GM12865 (cell line): ENCODE measurements around the gene ECHDC3.

Experiments used
- DNase-seq: peaks from one replicate; pipeline ENCODE4 v3.0.0; 2010; ENCODE audit warnings: low read depth
- H3K4me3 ChIP-seq: 2 replicates; pipeline ENCODE4 v1.5.1; 2011; ENCODE audit warnings: mild to moderate bottlenecking, low read depth, low read length, control low read depth
- TF ChIP-seq, protein P1 (sequence below): IDR thresholded peaks from 2 replicates; pipeline ENCODE4 v1.5.1; 2011; ENCODE audit warnings: low read length, control low read depth, low read depth, inconsistent platforms; ENCODE audit not compliant: insufficient read depth; ENCODE audit errors: missing control alignments

ECHDC3 gene

DNA sequence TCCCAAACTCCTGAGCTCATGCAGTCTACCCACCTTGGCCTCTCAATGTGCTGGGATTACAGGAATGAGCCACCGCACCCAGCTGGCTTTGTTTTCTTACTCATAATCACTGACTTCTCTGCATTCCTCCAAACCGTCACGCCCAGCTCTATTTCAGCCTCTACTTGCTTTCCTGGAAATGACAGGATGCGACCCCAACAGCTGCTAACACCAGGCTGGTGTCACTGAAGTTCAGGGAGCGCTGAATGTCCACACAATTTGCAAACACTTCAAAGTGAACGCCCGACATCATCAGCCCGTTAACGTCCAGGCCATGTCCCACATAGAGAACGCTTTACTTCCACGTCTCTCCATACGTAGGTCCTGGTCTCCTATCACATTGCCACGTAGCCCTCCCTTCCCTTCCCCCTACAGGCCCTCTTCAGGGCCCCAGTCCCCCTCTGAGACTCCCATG lies 68.2 kb downstream of the ECHDC3 start:
- DNase-seq, result no peak
- TF ChIP-seq, protein P1, sequence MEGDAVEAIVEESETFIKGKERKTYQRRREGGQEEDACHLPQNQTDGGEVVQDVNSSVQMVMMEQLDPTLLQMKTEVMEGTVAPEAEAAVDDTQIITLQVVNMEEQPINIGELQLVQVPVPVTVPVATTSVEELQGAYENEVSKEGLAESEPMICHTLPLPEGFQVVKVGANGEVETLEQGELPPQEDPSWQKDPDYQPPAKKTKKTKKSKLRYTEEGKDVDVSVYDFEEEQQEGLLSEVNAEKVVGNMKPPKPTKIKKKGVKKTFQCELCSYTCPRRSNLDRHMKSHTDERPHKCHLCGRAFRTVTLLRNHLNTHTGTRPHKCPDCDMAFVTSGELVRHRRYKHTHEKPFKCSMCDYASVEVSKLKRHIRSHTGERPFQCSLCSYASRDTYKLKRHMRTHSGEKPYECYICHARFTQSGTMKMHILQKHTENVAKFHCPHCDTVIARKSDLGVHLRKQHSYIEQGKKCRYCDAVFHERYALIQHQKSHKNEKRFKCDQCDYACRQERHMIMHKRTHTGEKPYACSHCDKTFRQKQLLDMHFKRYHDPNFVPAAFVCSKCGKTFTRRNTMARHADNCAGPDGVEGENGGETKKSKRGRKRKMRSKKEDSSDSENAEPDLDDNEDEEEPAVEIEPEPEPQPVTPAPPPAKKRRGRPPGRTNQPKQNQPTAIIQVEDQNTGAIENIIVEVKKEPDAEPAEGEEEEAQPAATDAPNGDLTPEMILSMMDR, result no peak
- H3K4me3 ChIP-seq, result no peak overlapping the region

DNA sequence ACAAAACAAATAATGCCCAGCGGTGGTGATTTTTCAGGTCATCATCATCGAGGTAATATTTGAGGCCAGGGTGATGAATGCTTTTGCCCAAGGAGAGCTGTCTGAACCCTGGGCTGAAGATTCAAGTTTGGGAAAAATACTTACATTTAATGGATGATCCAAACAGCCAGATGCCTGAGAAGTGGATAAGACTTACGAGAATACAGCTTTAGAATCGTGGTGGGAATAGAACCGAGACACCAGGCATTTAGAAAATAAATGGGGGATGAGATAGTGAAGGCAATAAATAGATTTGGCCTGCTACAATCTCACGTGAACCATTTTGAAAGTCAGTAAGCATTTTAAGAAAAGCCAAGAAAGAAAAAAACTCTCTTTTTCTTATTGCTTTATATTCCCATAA lies 68.8 kb downstream of the ECHDC3 start:
- TF ChIP-seq, protein P1, result no peak
- DNase-seq, result no peak
- H3K4me3 ChIP-seq, result no peak overlapping the region

GRCh38 chr10:11813177-11813576 lies 71.0 kb downstream of the ECHDC3 start:
- no peak for DNase-seq
- TF ChIP-seq, protein P1, result no peak
- no peak overlapping the region for H3K4me3 ChIP-seq
